GM18951 (cell line): Measurements from ENCODE around the gene STRADB.
"Not testable (repeated sequence)": the region's sequence is repeated elsewhere in the genome, so short reads cannot be mapped to it uniquely, and the experiment has no call there.

ENCODE experiments used
- POLR2A ChIP-seq: IDR thresholded peaks from 4 replicates; pipeline ENCODE4 v1.6.1; 2011; ENCODE audit warnings: mild to moderate bottlenecking; ENCODE audit not compliant: insufficient read length, insufficient read depth; ENCODE audit errors: extremely low read depth
- in situ Hi-C: fragments of 300-500 bp; cut with MboI; formaldehyde crosslinking; loops from one replicate; pipeline ENCODE4 v1.12.0; 2022; ENCODE audit warnings: low sequenced_read_pairs, mixed read lengths, inconsistent platforms; ENCODE audit not compliant: unreplicated experiment

STRADB gene

DNA sequence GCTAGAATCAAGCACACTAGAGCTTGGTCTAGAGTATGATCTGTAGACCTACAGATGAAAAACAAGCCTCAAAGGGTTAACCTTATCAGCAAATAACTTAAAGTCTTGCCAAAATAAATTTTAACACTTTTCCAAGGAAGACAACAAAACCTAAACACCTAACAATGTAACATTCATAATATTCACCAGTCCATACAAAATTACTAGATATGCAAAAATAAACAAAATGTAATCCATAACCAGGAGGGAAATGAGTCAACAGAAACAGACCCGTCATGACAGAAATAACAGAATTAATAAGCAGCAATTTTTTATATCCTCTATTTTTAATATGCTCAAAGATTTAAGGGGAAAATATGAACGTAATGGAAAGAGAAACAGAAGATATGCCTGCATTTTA lies 36.4 kb upstream of the STRADB start:
- in situ Hi-C loops: no loop called here
- TF ChIP-seq POLR2A: no peak

DNA sequence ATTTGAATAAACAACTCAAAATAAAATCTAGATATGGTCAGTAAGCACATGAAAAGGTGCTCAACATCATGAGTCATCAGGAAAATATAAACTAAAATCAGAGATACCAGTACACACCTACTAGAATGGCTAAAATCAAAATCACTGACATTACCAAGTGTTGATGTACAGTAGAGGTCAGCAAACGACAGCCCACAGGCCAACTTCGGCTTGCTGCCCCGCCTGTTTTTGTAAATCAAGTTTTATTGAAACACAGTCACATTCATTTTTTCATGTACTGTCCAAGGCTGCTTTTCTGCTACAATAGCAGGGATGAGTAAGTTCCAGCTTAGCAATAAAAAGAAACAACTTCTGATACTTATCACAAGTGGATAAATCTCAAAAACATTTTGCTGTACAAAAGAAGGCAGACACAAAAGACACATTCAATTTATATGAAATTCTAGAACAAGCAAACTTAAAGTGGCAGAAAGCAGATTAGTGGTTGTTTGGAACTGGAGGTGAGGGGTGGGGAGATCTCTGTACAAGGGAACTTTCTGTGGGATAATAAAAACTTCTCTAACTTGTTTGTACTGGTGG lies 32.4 kb upstream of the STRADB start:
- in situ Hi-C loops: no loop called here
- no peak for TF ChIP-seq POLR2A

DNA sequence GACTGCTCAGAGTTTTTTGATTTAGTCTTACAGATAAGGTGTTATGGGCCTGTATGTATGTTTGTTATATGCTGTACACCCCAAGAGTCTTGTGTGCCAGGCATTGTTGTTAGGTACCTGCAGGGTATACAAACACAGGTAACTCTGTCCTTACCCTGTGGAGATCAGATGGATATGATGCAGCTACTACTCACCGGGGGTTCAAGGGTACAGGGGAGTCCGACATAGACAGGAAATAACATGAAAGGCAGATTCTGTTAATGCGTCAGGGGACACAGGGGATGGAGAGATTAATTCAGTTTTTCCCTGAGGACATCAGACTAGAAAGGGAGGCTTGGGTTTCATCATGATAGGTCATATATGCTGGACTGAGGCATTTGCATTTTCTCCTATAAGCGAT lies 31.6 kb upstream of the STRADB start:
- in situ Hi-C loops: no loop called here
- TF ChIP-seq POLR2A: no peak

DNA sequence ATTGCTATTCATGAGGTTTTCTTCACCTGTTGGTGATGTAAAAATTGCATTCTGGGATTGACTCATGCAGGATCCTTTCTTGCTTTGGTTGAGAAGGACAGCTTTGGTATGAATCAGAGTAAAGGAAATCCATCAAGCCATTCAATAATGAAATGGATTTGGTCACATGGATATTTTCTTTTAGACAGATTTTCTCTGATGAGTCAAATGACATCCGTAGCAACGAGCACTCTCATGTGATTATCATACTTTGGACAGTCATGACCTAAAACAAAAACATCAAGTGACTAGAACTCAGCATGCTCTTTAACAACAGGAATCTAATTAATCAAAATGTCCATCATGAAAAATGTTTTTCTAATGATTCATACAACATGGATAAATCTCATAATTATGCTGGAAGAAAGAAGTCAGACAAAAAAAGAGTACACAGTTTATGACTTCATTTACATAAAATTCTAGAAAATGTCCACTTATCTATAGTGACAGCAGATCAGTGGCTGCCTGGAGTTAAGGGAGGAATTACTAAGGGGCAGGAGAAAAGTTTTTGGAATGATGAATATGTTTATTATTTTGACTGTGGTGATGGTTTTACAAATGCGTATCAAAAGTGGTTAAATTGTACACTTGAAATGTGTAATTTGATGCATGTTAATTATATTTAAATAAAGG lies 31.0 kb upstream of the STRADB start:
- TF ChIP-seq POLR2A: no peak
- in situ Hi-C loops: no loop called here

DNA sequence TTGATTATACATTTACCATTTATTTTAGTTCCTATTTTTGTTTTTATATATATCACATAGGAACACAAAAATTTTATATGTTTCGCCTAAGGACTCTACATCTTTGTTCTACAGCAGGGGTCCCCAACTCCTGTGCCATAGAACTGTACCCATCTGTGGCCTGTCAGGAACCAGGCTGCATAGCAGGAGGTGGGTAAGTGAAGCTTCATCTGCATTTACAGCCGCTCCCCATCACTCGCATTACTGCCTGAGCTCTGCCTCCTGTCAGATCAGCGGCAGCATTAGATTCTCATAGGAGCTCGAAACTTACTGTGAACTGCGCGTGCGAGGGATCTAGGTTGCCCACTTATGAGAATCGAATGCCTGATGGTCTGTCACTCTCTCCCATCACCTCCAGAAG lies 25.6 kb upstream of the STRADB start:
- TF ChIP-seq POLR2A: no peak
- in situ Hi-C loops: no loop called here

DNA sequence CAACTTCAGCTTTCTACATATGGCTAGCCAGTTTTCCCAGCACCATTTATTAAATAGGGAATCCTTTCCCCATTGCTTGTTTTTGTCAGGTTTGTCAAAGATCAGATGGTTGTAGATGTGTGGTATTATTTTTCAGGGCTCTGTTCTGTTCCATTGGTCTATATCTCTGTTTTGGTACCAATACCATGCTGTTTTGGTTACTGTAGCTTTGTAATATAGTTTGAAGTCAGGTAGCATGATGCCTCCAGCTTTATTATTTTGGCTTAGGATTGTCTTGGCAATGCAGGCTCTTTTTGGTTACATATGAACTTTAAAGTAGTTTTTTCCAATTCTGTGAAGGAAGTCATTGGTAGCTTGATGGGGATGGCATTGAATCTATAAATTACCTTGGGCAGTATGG lies 23.2 kb upstream of the STRADB start:
- in situ Hi-C loops: not testable (repeated sequence)

DNA sequence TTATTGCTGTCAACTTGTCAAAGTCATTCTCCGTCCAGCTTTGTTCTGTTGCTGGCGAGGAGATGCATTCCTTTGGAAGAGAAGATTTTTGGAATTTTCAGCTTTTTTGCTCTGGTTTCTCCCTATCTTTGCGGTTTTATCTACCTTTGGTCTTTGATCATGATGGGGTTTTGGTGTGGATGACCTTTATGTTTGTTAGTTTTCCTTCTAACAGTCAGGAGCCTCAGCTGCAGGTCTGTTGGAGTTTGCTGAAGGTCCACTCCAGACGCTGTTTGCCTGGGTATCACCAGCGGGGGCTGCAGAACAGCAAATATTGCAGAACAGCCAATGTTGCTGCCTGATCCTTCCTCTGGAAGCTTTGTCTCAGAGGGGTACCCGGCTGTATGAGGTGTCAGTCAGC lies 21.7 kb upstream of the STRADB start:
- in situ Hi-C loops: not testable (repeated sequence)

DNA sequence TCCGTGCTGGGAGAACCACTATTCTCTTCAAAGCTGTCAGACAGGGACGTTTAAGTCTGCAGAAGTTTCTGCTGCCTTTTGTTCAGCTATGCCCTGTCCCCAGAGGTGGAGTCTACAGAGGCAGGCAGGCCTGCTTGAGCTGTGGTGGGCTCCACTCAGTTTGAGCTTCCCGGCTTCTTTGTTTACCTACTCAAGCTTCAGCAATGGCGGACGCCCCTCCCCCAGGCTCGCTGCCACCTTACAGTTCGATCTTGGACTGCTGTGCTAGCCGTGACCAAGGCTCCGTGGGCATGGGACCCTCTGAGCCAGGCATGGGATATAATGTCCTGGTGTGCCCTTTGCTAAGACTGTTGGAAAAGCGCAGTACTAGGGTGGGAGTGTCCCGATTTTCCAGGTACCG lies 21.2 kb upstream of the STRADB start:
- in situ Hi-C loops: not testable (repeated sequence)

DNA sequence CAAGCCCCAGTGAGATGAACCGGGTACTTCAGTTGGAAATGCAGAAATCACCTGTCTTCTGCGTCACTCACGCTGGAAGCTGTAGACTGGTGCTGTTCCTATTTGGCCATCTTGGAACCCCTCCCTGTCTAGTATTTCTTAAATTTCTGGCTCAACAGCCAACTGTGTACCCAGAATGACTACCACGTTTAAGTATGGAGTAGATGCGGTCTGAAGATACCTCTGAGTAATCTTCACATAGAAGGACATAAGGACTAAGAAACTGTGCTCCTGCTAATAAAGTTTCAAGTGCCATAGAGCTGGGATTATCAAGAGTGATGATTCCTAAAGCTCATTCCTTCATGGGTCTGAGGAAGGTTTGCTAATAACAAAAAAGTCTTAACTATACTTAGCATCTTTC lies 20.7 kb upstream of the STRADB start:
- in situ Hi-C loops: no loop called here
- no peak for TF ChIP-seq POLR2A

DNA sequence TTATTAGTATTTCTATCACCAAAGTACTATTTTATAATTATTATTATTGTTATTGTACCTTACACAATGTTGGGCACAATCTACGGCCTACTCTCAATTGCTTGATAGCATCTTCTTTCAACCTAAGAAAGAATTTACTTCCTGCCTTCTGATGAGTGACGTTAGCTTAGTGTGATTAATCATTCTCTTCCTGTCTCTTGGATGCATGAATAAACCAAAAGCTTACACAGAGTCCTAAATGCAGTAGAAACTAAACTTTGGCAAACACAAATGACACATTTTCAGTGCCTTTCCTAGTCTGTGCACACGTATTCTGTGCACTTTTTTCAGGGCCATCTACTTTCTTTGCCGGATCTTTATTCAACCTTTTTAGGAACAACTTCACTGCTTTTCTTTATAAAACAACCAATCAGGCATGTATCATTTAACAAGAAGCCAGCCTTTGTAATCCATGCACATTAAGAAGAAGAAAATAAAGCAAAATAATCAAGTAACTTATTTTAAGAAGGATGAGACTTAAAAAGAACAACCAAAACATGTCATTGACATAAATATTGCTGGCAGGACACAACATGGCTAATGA lies 19.4 kb upstream of the STRADB start:
- in situ Hi-C loops: no loop called here
- no peak for TF ChIP-seq POLR2A

DNA sequence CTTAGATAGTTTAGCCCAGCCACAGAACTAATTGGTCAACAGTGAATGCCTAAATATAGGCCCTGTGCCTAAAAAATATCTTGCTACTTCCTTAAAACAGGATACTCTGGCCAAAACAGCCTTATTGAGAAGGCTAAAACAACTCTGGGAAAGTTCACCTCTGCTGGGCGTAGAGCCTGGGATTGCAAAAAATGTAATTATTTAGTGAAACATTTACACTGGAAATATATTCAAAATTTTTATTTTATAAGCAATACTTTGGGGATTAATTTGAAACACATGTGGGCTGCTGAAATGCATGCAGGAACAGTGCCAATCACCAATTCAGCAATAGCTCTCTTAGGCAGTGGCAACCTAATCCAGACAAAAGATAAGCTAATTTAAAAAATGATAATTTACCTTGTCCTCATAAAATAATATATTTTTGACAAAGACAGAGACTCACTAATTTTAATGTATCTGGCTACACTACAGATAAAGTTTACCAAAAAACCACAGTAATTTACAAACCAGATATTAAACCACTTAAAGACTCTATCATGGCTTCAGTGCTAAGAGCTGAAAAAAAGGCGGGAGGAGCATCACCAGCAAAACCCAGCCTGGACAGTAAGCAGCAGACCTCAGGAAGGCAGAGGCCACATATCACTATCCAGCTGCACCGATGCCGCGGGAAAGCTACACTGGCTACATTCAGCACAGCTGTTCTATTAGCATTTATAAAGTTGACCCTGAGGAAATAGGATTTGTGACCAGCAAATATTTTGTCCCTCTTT lies 18.7 kb upstream of the STRADB start:
- in situ Hi-C loops: no loop called here
- TF ChIP-seq POLR2A: no peak

DNA sequence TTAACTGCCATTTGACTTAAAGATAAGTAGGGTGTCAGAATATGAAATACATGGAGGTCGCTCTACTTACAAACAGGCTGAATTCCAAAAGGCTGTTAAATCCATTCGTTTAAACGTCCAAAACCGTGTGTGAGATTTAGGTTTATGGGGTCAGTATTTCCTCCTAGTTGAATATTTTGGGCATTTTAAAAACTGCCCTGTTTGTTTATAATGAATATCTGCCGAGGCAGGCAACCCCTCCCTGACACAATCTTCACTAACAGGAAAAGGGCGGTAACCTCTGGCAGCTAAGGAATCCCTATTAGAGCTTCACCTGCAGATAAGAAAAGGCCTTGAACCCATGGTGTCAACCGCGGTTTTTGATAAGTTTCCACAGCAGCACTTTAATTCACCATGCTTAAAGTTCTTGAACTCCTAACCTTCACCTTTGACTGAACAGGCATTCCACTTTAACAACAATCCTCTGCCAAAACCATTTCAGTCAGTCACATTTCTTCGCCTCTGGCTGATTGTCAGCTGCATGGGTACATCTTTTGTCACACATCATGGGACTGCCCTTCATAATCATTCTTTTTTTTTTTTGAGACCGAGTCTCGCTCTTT lies 18.0 kb upstream of the STRADB start:
- TF ChIP-seq POLR2A: no peak
- in situ Hi-C loops: no loop called here

DNA sequence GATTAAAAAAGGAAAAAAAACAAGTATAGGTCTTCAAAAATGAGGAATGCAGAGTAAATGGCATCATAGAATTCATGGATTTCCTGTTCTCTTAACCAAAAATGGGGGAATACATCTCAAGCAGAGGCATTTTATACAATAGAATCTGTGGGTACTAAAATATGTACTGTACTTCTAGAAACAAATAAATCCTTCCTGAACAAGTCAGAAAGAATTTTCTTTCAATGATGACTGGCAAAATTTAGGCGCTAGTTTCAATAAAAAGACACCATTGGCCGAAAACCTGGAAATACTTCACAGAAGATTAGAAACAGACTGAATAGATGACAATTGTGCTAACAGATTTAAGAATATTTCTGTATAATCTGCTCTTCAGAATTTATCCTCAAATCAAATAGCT lies 15.4 kb upstream of the STRADB start:
- in situ Hi-C loops: no loop called here

DNA sequence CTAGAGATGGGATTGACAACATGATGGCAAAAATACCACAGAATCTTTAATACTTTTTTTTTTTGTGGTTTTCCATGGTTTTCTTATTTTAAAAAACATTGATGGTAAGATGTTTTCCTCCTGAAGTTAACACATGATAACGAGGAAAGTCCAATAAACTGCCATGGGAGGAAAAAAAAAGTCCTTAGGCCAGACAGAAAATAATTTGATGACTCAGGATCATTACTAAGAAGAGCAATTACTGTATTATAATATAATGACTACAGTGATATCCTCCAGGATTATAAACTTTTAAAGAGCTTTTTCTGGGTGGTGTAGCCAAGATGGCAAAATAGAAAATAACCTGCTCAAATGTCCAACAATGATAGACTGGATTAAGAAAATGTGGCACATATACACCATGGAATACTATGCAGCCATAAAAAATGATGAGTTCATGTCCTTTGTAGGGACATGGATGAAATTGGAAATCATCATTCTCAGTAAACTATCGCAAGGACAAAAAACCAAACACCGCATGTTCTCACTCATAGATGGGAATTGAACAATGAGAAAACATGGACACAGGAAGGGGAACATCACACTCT lies 12.1 kb upstream of the STRADB start:
- in situ Hi-C loops: not testable (repeated sequence)

More for the DNA sequence above, 15.4 kb upstream of the STRADB start:
- no peak for TF ChIP-seq POLR2A
